ENCODE measurements around the gene RAG1. TPM values are rescaled to one million over a fixed set of nuclear protein-coding genes. Genes with fewer than 3 reads are reported as not detected.

Gene RAG1
- total RNA-seq, 1 donor from 2014 or later = 1.0 TPM

DNA sequence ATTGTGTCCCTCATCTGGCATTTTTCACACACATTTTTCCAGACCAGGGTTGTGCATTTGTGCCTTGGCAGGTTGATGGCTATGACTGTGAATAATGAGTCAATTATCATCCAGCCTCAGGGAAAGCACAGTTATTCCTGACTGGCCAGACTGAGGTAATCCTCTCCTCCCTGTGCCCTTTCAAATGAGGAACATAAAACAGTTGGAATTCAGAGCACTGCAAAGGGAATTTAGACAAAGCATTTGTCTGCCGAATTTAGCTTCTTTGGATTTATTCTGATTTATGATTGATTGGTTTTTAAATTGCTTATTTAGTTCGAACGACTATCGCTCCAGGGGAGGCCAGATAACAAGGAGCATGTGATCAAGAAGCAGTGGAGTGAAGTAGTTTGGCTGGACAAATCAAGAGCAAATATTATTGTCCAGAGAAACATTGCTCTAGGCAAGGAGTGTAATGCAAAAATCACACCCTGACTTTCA, 61.0 kb downstream of the RAG1 start:
- DNase-seq = no peak

Other genes starting within 250 kb of the RAG1 start
- gene TRAF6, start 57.7 kb upstream of the RAG1 start, total RNA-seq = 10.7 and 13.6 TPM in 2 replicates
- 30.9 and 34.0 TPM in 2 replicates for gene IFTAP, start 26.5 kb downstream of the RAG1 start, total RNA-seq
- not detected in 2 replicates for gene RAG2, start 30.2 kb downstream of the RAG1 start, total RNA-seq

Data from dermis blood vessel endothelial cell (primary cell).